HepG2 (cell line): ENCODE data around the gene SEZ6. TPM values are rescaled to one million over a fixed set of nuclear protein-coding genes. Genes with fewer than 3 reads are reported as not detected.

Experiments used
- DR1 ChIP-seq: sonication (generic); formaldehyde crosslinking; IDR thresholded peaks from 2 replicates; pipeline ENCODE4 v1.8.0; 2021; ENCODE audit warnings: mild to moderate bottlenecking, missing genetic modification reagents, inconsistent platforms
- E2F2 ChIP-seq: sonication (generic); formaldehyde crosslinking; IDR thresholded peaks from 2 replicates; pipeline ENCODE4 v1.4.0; 2020; ENCODE audit warnings: missing genetic modification reagents, borderline replicate concordance
- HNF4G ChIP-seq, 2 experiments: sonication (generic) in 1 of 2; formaldehyde crosslinking in 1 of 2; IDR thresholded peaks; 2 replicates each; pipeline versions ENCODE4 v1.4.0 to v1.6.1; 2011 to 2020; ENCODE audit warnings: borderline replicate concordance in 2 of 2, low read depth in 2 of 2, mild to moderate bottlenecking in 2 of 2, low read length in 1 of 2, missing genetic modification reagents in 1 of 2, moderate library complexity in 1 of 2
- KMT2B ChIP-seq: IDR thresholded peaks from 2 replicates; pipeline ENCODE4 v1.6.1; 2016; ENCODE audit warnings: missing genetic modification reagents, missing compliant biosample characterization
- MED8 ChIP-seq: sonication (generic); formaldehyde crosslinking; IDR thresholded peaks from 2 replicates; pipeline ENCODE4 v1.8.1; 2023; ENCODE audit warnings: mild to moderate bottlenecking, missing genetic modification reagents; ENCODE audit not compliant: insufficient replicate concordance
- MXD1 ChIP-seq: sonication (generic); formaldehyde crosslinking; IDR thresholded peaks from 2 replicates; pipeline ENCODE4 v1.4.0; 2020; ENCODE audit warnings: mild to moderate bottlenecking, missing genetic modification reagents
- NONO ChIP-seq, 2 experiments: fragments of 450-650 bp in 1 of 2; sonication (generic) in 1 of 2; formaldehyde crosslinking in 1 of 2; IDR thresholded peaks in 1 of 2; conservative IDR thresholded peaks in 1 of 2; 2 replicates each; pipeline versions ENCODE4 v1.6.1 to v1.8.0; 2017 to 2022; ENCODE audit warnings: mild to moderate bottlenecking in 1 of 2, missing genetic modification reagents in 1 of 2, moderate library complexity in 1 of 2
- NR3C1 ChIP-seq: sonication (generic); formaldehyde crosslinking; IDR thresholded peaks from 2 replicates; pipeline ENCODE4 v1.4.0; 2020; ENCODE audit warnings: missing genetic modification reagents
- RAD51 ChIP-seq: fragments of 450-650 bp; IDR thresholded peaks from 2 replicates; pipeline ENCODE4 v1.6.1; 2016; ENCODE audit warnings: borderline replicate concordance
- REL ChIP-seq: sonication (generic); formaldehyde crosslinking; conservative IDR thresholded peaks from 2 replicates; pipeline ENCODE4 v1.8.0; 2022; ENCODE audit warnings: mild to moderate bottlenecking, missing genetic modification reagents, moderate library complexity
- SOX6 ChIP-seq, 2 experiments: fragments of 450-650 bp in 1 of 2; sonication (generic) in 1 of 2; formaldehyde crosslinking in 1 of 2; IDR thresholded peaks; 2 replicates each; pipeline versions ENCODE4 v1.4.0 to v1.6.1; 2017 to 2020; ENCODE audit warnings: antibody characterized with exemption in 1 of 2, mild to moderate bottlenecking in 1 of 2, missing genetic modification reagents in 1 of 2
- TBX2 ChIP-seq: sonication (generic); formaldehyde crosslinking; IDR thresholded peaks from 2 replicates; pipeline ENCODE4 v1.5.0; 2020; ENCODE audit warnings: missing genetic modification reagents, mild to moderate bottlenecking, borderline replicate concordance
- TEAD2 ChIP-seq: sonication (generic); formaldehyde crosslinking; IDR thresholded peaks from 2 replicates; pipeline ENCODE4 v1.9.0; 2021; ENCODE audit warnings: missing genetic modification reagents
- UBTF ChIP-seq: sonication (generic); formaldehyde crosslinking; IDR thresholded peaks from 2 replicates; pipeline ENCODE4 v1.4.0; 2020; ENCODE audit warnings: mild to moderate bottlenecking, missing genetic modification reagents
- ZBTB39 ChIP-seq: sonication (generic); formaldehyde crosslinking; IDR thresholded peaks from 2 replicates; pipeline ENCODE4 v1.5.0; 2020; ENCODE audit warnings: missing genetic modification reagents
- ZBTB4 ChIP-seq: sonication (generic); formaldehyde crosslinking; IDR thresholded peaks from 2 replicates; pipeline ENCODE4 v1.4.0; 2020; ENCODE audit warnings: missing genetic modification reagents, mild to moderate bottlenecking, borderline replicate concordance
- ZMYM4 ChIP-seq: sonication (generic); formaldehyde crosslinking; IDR thresholded peaks from 2 replicates; pipeline ENCODE4 v1.8.1; 2023; ENCODE audit warnings: mild to moderate bottlenecking, missing genetic modification reagents
- polyA plus RNA-seq, 8 experiments: library from polyadenylated mRNA; depleted of rRNA in 3 of 8; stranded (reverse) in 7 of 8; unstranded in 1 of 8; fragments of >200 nt; fragmentation: Illumina TruSeq in 4 of 8; extraction: Trizol in 4 of 8; gene quantifications; 2 replicates each; pipeline versions ENCODE4 v1.2.1 to v1.2.3, GENCODE V29; 2011 to 2016; ENCODE audit warnings: low read depth in 4 of 8, missing spikeins in 1 of 8, mixed read lengths in 1 of 8; ENCODE audit not compliant: insufficient read depth in 1 of 8
- total RNA-seq, 5 experiments: library from RNA; depleted of rRNA; stranded (reverse); fragments of >200 nt; fragmentation: Illumina TruSeq; extraction: Trizol; gene quantifications; 2 replicates each; pipeline ENCODE4 v1.2.3, GENCODE V29; 2016; ENCODE audit warnings: low read depth in 1 of 5

Gene SEZ6
- total and polyA plus RNA-seq, 2 of the 13 experiments (the other 11 are each of a cell fraction or from before 2014, with no cell fraction given), result not detected

- TF ChIP-seq SOX6 (IDR thresholded peaks at IDR 0.05) (no peak), SOX6 (CRISPR knock-in tag; IDR thresholded peaks at IDR 0.05) (peak; percentile 88), UBTF (peak; percentile 44; the same call in 1 of the 2 replicates), ZMYM4 (CRISPR knock-in tag) (no peak), DR1 (CRISPR knock-in tag) (no peak), REL (no peak), KMT2B (CRISPR knock-in tag) (peak; percentile 42; the same call in 1 of the 2 replicates), HNF4G (IDR thresholded peaks at IDR 0.05; ENCODE audit: borderline replicate concordance, low read depth, low read length) (peak; percentile 44; the same call in 1 of the 2 replicates), HNF4G (CRISPR knock-in tag; IDR thresholded peaks at IDR 0.05; ENCODE audit: borderline replicate concordance, low read depth) (no peak), ZBTB39 (CRISPR knock-in tag) (no peak), TBX2 (CRISPR knock-in tag) (peak; percentile 95), NONO (IDR thresholded peaks at IDR 0.05) (no peak), NONO (CRISPR knock-in tag; conservative IDR thresholded peaks at IDR 0.05) (0 out of 2 replicates have a peak, but pooled peaks have one; percentile 31), ZBTB4 (no peak), NR3C1 (CRISPR knock-in tag) (no peak), MXD1 (CRISPR knock-in tag) (no peak), RAD51 (no peak), TEAD2 (CRISPR knock-in tag) (no peak), E2F2 (CRISPR knock-in tag) (no peak), MED8 (CRISPR knock-in tag) (no peak)
Observed at GRCh38 chr17:28937044-28937729, 68.6 kb downstream of the SEZ6 start (continued).
